Nephron progenitor cell (in vitro differentiated cells): ENCODE results near the gene RGS12.
"Not testable (repeated sequence)": the region's sequence is repeated elsewhere in the genome, so short reads cannot be mapped to it uniquely, and the experiment has no call there.

ENCODE experiments used
- DNase-seq: peaks from one replicate; pipeline ENCODE4 v3.0.0; 2021
- H3K27ac Mint-ChIP-seq: 2 replicates; pipeline ENCODE4 v1.8.0; 2021; ENCODE audit warnings: mild to moderate bottlenecking, moderate library complexity, mixed read lengths
- H3K27me3 Mint-ChIP-seq: 2 replicates; pipeline ENCODE4 v1.8.0; 2021; ENCODE audit warnings: mild to moderate bottlenecking, low read depth, mixed read lengths; ENCODE audit not compliant: poor library complexity
- H3K36me3 Mint-ChIP-seq: 2 replicates; pipeline ENCODE4 v1.8.0; 2021; ENCODE audit warnings: low read depth, mixed read lengths
- H3K4me1 Mint-ChIP-seq: 2 replicates; pipeline ENCODE4 v1.8.0; 2021; ENCODE audit warnings: mixed read lengths
- H3K4me3 Mint-ChIP-seq: 2 replicates; pipeline ENCODE4 v1.8.0; 2021; ENCODE audit warnings: mild to moderate bottlenecking, moderate library complexity, mixed read lengths
- H3K9me3 Mint-ChIP-seq: 2 replicates; pipeline ENCODE4 v1.8.0; 2021; ENCODE audit warnings: mild to moderate bottlenecking, moderate library complexity, mixed read lengths
- TF ChIP-seq, protein P1 (sequence below): fragments of 200-600 bp; sonication (generic); IDR thresholded peaks from 2 replicates; pipeline ENCODE4 v1.5.0; 2021; ENCODE audit warnings: antibody characterized with exemption

The RGS12 gene

DNA sequence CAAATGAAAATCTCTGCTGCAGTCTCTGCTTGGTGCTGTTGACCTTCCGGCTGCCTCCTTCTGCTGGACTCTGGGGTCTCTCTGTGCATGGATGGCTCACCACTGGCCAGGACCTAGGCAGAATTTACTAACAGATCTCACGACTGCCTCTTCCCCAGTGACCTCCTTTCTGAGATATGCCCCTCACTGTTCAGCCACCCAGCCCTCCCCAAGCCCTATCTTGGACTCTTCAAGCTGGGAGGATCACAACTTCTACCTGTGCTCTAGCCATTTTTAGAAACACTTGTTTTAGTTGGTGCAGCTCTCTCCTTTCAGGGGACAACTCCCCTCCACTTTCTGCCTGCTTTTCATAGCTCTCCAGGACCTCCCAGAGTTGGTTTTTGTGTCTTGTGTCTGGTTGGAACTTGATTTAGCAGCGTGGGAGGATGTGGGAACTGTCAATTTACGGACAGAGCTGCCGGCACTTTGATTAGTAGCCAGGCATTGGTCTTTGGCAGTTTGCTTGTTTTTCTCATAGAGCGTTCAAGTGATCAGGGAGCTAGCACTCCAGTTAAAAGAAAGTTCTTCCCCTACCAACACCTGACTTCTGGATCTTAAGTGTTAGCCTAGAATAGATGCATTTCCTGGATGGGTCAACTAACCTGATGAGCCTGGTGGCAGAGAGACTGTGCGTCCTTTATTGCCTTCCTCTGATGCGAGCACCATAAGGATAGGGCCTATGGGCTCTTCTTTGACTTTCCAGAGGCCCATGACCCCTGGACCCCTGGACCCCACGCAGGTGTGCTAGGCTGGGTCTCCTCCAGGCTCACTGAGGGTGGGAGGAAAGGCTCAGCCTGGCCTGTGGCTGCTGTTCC, 6.5 kb downstream of the RGS12 start:
- peaks cover 13% of the 10 kb centered on the region for H3K9me3 Mint-ChIP-seq
- peaks cover 7% of the 10 kb centered on the region for H3K27me3 Mint-ChIP-seq
- TF ChIP-seq, protein P1, sequence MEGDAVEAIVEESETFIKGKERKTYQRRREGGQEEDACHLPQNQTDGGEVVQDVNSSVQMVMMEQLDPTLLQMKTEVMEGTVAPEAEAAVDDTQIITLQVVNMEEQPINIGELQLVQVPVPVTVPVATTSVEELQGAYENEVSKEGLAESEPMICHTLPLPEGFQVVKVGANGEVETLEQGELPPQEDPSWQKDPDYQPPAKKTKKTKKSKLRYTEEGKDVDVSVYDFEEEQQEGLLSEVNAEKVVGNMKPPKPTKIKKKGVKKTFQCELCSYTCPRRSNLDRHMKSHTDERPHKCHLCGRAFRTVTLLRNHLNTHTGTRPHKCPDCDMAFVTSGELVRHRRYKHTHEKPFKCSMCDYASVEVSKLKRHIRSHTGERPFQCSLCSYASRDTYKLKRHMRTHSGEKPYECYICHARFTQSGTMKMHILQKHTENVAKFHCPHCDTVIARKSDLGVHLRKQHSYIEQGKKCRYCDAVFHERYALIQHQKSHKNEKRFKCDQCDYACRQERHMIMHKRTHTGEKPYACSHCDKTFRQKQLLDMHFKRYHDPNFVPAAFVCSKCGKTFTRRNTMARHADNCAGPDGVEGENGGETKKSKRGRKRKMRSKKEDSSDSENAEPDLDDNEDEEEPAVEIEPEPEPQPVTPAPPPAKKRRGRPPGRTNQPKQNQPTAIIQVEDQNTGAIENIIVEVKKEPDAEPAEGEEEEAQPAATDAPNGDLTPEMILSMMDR: no peak
- peaks cover 95% of the 10 kb centered on the region for H3K4me1 Mint-ChIP-seq
- peaks cover 40% of the 10 kb centered on the region for H3K36me3 Mint-ChIP-seq
- H3K4me3 Mint-ChIP-seq: peak overlapping the region; percentile 55
- peak overlapping the region; percentile 95 for H3K27ac Mint-ChIP-seq
- no peak for DNase-seq

DNA sequence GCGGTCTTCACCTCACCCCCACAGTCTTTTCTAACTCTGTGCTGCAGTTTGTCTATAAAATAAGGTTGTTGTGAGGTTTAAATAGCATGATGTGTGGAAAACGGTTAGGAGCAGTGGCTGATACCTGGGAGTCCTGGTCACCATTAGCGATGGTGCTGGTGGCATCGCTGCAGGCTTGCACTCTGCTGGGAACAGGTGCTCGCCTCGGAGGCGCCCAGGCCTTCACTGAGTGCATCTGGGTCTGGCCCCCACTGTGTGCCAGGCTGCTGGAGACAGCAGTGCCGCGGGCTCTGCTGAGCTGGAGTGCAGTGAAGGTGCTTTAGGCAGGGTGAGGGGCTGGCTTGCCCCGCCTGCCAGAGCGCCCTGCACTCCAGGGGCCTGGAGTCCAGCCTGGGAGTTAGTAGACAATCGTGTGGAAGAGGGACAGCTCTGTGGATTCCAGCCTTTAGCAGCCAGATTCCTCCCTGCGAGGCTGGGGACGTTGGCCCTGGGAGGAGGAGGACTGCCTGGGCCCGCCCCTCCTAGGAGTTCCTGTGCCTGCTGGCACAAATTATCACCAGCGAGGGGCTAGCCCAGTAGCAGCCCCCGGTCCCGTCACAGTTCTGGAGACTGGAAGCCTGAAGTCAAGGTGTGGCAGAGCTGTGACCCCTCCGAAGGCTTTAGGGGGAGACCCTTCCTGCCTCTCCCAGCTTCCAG, 7.3 kb downstream of the RGS12 start:
- no peak for DNase-seq
- H3K9me3 Mint-ChIP-seq: peaks cover 13% of the 10 kb centered on the region
- peaks cover 95% of the 10 kb centered on the region for H3K4me1 Mint-ChIP-seq
- TF ChIP-seq, protein P1: no peak
- H3K27me3 Mint-ChIP-seq: peaks cover 3% of the 10 kb centered on the region
- no peak overlapping the region for H3K27ac Mint-ChIP-seq
- H3K4me3 Mint-ChIP-seq: no peak overlapping the region
- peaks cover 33% of the 10 kb centered on the region for H3K36me3 Mint-ChIP-seq

DNA sequence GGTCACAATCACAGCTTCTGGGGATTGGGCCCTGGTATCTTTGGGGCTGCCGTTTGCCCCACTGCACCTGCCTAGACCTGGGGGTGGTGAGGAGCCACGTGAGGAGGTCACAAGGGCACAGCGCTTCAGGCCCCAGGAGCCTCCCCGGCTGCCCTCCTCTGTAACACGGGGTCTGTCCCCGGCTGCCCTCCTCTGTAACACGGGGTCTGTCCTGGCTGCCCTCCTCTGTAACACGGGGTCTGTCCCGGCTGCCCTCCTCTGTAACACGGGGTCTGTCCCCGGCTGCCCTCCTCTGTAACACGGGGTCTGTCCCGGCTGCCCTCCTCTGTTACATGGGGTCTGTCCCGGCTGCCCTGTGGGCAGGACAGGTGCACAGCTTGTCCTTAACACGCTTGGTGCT, 8.1 kb downstream of the RGS12 start:
- H3K4me1 Mint-ChIP-seq: peaks cover 98% of the 10 kb centered on the region
- peaks cover 28% of the 10 kb centered on the region for H3K36me3 Mint-ChIP-seq
- H3K9me3 Mint-ChIP-seq: peaks cover 13% of the 10 kb centered on the region
- not testable (repeated sequence) for H3K27me3 Mint-ChIP-seq, DNase-seq, H3K4me3 Mint-ChIP-seq, H3K27ac Mint-ChIP-seq

DNA sequence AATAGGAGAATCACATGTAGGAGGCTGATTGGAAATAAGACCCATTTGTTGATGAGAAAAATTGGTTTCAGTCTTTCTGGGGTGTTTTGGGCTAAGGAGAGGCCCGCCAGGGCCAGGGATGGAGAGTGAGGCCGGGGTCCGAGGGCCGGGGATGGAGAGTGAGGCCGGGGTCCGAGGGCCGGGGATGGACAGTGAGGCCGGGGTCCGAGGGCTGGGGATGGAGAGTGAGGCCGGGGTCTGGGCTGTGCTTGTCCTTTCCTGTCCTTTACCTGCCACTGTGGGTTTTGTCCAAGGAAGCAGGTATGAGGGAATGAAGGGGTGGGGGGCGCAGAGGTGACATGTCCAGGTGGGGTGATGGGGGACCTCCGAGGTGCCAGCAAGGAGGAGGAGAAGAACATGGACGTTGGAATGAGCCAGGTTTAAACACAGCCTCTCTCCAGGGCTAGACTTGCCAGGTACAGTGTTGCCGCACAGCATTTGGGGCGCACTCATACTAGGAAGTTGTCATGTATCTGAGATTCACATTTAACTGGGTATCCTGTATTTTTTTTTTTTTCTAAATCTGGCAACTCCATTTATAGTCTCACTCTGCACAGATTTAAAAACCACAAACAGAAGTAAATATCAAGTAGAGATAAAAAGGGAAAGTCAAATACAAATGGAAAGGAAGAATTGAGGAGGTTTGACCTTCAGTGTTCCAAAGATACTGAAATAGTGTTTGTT, 8.8 kb downstream of the RGS12 start:
- TF ChIP-seq, protein P1: no peak
- peaks cover 9% of the 10 kb centered on the region for H3K9me3 Mint-ChIP-seq
- H3K4me3 Mint-ChIP-seq: no peak overlapping the region
- no peak for DNase-seq
- H3K27me3 Mint-ChIP-seq: peaks cover 3% of the 10 kb centered on the region
- peaks cover 98% of the 10 kb centered on the region for H3K4me1 Mint-ChIP-seq
- peaks cover 21% of the 10 kb centered on the region for H3K36me3 Mint-ChIP-seq
- H3K27ac Mint-ChIP-seq: peak overlapping the region; percentile 92

DNA sequence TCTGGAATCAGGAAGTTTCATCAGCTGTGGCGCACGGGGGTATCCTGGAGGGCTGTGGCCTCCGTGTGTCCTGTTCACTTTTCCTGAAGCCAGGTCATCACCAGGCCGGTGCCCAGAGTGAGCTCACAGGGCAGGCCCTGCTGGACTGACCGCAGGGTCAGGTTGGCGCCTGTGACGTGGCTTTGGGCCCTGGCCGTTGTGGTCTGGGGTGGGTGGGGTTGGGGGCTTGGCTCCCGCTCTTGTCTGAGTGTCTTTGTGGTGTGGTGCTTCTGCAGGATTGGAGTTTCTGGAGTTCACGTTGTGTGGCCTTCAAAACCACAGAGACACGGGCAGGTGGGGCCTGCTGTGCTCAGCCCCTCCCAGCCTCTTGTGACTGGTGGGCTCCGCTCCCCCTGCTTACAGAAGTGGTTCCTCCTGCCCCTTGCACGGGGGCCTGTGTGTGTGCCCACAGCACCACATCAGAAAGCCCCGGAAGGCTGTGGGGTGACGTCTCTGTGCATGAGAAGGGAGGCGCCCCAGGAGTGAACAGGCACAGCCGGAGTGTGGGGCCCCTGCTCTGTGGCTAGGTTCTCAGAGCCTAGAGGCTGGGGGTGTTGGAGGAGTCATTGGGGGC, 9.5 kb downstream of the RGS12 start:
- H3K9me3 Mint-ChIP-seq: peaks cover 9% of the 10 kb centered on the region
- TF ChIP-seq, protein P1: no peak
- no peak overlapping the region for H3K4me3 Mint-ChIP-seq
- peaks cover 98% of the 10 kb centered on the region for H3K4me1 Mint-ChIP-seq
- no peak for DNase-seq
- peaks cover 16% of the 10 kb centered on the region for H3K36me3 Mint-ChIP-seq
- peaks cover 3% of the 10 kb centered on the region for H3K27me3 Mint-ChIP-seq
- no peak overlapping the region for H3K27ac Mint-ChIP-seq
